Brain microvascular endothelial cell (primary cell): ENCODE measurements around the gene LAP3.
"Not testable (repeated sequence)": the region's sequence is repeated elsewhere in the genome, so short reads cannot be mapped to it uniquely, and the experiment has no call there.

Source experiments
- DNase-seq: peaks from one replicate; pipeline ENCODE4 v3.0.0-alpha.2; 2020
- H3K27ac ChIP-seq: fragments of 250-450 bp; sonication (Bioruptor Pico); 2 replicates; pipeline ENCODE4 v1.5.1; 2020; ENCODE audit warnings: mild to moderate bottlenecking, moderate library complexity
- H3K27me3 ChIP-seq: fragments of 250-450 bp; sonication (Bioruptor Pico); replicated peaks from 2 replicates; pipeline ENCODE4 v1.5.1; 2020; ENCODE audit warnings: mild to moderate bottlenecking
- H3K36me3 ChIP-seq: fragments of 250-450 bp; sonication (Bioruptor Pico); replicated peaks from 2 replicates; pipeline ENCODE4 v1.5.1; 2020; ENCODE audit warnings: mild to moderate bottlenecking
- H3K4me3 ChIP-seq: 2 replicates; pipeline ENCODE4 v1.5.1; 2011; ENCODE audit warnings: low read depth, mild to moderate bottlenecking, control low read depth, low read length, moderate library complexity
- in situ Hi-C: cut with HindIII; loops from 2 replicates; pipeline ENCODE4 v1.10.0; 2017; ENCODE audit warnings: low sequenced_read_pairs, low pct_ligation_motif_present
- TF ChIP-seq, protein P1 (sequence below): IDR thresholded peaks from 2 replicates; pipeline ENCODE4 v1.5.1; 2011; ENCODE audit warnings: low read depth, mild to moderate bottlenecking, moderate library complexity, low read length, control low read depth, inconsistent platforms; ENCODE audit errors: missing control alignments

The LAP3 gene

DNA sequence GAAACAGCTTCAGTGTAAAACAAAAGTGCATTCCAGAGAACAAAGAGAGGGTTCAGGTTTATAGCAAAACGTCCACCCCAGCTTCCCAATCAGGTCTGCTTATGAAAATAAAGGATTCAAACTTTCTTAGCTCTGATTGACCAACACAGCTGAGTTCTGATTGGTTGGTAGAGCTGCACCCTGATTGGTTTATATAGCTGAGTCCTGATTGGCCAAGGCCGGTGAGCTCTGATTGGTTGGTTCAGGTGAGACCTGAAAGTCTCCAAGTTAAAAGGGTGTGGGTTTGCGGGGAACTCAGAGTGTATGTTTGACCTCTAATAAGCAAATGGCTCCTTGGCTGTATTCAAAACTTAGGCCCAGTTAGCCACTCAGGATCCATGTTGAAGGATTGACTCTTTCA, 41.1 kb upstream of the LAP3 start:
- in situ Hi-C loops: no loop called here
- DNase-seq: no peak
- Histone ChIP-seq H3K4me3 (no peak overlapping the region), H3K36me3 (no peaks in the 10 kb centered on the region), H3K27ac (no peak overlapping the region), H3K27me3 (no peaks in the 10 kb centered on the region)
- TF ChIP-seq, protein P1, sequence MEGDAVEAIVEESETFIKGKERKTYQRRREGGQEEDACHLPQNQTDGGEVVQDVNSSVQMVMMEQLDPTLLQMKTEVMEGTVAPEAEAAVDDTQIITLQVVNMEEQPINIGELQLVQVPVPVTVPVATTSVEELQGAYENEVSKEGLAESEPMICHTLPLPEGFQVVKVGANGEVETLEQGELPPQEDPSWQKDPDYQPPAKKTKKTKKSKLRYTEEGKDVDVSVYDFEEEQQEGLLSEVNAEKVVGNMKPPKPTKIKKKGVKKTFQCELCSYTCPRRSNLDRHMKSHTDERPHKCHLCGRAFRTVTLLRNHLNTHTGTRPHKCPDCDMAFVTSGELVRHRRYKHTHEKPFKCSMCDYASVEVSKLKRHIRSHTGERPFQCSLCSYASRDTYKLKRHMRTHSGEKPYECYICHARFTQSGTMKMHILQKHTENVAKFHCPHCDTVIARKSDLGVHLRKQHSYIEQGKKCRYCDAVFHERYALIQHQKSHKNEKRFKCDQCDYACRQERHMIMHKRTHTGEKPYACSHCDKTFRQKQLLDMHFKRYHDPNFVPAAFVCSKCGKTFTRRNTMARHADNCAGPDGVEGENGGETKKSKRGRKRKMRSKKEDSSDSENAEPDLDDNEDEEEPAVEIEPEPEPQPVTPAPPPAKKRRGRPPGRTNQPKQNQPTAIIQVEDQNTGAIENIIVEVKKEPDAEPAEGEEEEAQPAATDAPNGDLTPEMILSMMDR: no peak

DNA sequence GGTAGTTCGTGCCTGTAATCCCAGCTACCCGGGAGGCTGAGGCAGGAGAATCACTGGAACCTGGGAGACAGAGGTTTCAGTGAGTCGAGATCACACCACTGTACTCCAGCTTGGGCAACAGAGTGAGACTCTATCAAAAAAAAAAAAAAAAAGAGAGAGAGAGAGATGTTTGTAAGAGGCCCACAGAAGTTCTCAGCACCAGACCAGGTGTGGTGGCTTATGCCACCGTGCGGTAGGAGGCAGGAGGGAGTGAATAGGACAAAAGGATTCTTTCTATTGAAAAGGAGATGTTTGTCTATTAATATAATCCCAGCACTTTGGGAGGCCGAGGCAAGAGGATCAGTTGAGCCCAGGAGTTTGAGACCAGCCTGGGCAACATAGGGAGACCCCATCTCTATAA, 39.9 kb upstream of the LAP3 start:
- H3K4me3 ChIP-seq, H3K27me3 ChIP-seq, H3K36me3 ChIP-seq, DNase-seq, H3K27ac ChIP-seq, in situ Hi-C loops: not testable (repeated sequence)

DNA sequence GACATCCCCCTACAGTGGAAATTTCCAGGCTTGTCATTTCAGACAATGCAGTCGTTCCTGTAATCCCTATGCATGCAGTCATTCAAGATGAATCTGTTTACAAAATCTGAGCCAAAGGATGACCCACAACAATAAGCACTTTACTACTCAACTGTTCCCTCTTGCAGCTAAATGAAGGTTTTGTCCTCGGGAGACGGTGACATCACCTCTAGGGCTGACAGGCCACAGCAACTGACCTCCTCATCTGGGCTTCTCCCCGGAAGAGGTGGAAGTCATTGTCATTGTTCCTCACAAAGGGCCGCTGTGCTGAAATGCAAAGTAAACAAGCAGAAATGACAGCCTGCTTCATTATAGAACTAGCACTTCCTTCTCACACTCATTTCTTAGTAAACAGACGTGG, 32.8 kb upstream of the LAP3 start:
- no peak for DNase-seq
- TF ChIP-seq, protein P1: no peak
- Histone ChIP-seq H3K4me3 (no peak overlapping the region), H3K27ac (no peak overlapping the region), H3K27me3 (no peaks in the 10 kb centered on the region), H3K36me3 (no peaks in the 10 kb centered on the region)
- in situ Hi-C loops: no loop called here

DNA sequence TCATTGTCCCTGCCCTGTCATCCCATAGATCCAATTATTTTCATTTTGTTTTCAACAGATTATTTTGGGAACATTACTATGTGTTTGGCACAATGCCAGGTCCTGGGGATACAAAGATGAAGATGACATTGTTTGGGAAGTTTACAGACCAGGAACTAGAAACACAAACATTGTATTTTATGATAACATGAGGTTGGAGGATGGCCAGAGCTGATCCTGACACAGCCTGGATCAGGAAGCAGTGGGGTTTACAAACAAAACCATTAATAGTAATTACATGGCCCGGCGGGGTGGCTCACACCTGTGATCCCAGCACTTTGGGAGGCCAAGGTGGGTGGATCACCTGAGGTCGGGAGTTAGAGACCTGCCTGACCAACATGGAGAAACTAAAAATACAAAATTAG, 32.2 kb upstream of the LAP3 start:
- in situ Hi-C loops: no loop called here
- no peak for DNase-seq
- TF ChIP-seq, protein P1: no peak

GRCh38 chr4:17545374-17546140, 31.4 kb upstream of the LAP3 start:
- Histone ChIP-seq H3K36me3 (no peaks in the 10 kb centered on the region), H3K27me3 (no peaks in the 10 kb centered on the region), H3K4me3 (no peak overlapping the region), H3K27ac (no peak overlapping the region)
- TF ChIP-seq, protein P1: no peak
- no peak for DNase-seq
- in situ Hi-C loops: no loop called here

More for the DNA sequence above, 32.2 kb upstream of the LAP3 start:
- H3K36me3 ChIP-seq: no peaks in the 10 kb centered on the region
- no peak overlapping the region for H3K27ac ChIP-seq
- H3K27me3 ChIP-seq: no peaks in the 10 kb centered on the region
- H3K4me3 ChIP-seq: no peak overlapping the region

DNA sequence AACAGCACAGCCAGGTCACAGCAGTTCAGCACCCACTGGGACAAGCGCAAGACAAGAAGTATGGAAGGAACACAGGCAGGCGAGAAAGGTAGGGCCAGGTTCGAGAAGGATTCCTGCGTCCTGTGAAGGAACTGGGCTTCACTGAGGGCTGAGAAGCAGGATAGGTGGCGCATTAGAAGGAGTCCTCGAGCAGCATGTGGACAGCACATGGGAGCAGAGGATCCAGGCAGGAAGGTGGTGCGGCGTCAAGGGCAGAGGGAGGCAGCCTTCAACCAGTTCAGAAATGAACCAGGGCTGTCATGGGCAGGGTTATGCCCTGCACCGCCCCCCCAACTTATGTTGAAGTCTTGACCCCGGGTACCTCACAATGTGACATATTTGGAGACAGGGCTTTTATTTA, 30.8 kb upstream of the LAP3 start:
- no peaks in the 10 kb centered on the region for H3K36me3 ChIP-seq
- TF ChIP-seq, protein P1: no peak
- in situ Hi-C loops: no loop called here
- no peak for DNase-seq
- H3K4me3 ChIP-seq: no peak overlapping the region
- H3K27me3 ChIP-seq: no peaks in the 10 kb centered on the region
- H3K27ac ChIP-seq: no peak overlapping the region
